ENCODE measurements around the gene NAA16.

Gene NAA16

DNA sequence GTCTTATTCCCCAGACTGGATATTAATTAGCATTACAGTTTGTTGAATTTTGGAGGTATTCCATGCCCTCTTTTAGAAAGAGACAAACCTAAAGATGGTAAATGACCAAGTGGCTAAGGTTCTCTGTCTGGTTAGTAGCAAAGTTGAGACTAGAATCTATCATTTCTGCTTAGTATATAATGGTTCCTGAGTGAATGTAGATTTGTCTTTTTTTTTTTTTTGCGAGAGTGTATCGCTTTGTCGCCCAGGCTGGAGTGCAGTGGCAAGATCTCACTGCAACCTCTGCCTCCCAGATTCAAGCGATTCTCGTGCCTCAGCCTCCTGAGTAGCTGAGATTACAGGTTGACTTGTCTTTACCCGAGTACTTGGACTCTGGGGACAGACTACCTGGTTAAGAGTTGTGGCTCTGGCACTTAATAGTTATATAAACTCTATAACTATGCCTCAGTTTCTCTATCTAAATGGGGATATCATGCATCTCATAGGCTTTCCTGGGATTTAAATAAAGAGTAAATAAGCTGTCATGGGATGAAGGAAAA is 2.7 kb downstream of the NAA16 start:
- peaks cover 15% of the 10 kb centered on the region for H3K36me3 Mint-ChIP-seq (ENCODE audit: low read depth)
- H3K4me1 Mint-ChIP-seq (ENCODE audit: low read depth): peaks cover 22% of the 10 kb centered on the region
- H3K9me3 Mint-ChIP-seq: no peaks in the 10 kb centered on the region
- H3K27ac Mint-ChIP-seq: no peak overlapping the region
- no peak overlapping the region for H3K4me3 Mint-ChIP-seq
- H3K27me3 Mint-ChIP-seq: no peaks in the 10 kb centered on the region
- intact Hi-C loops (cut with micrococcal nuclease): no loop called here

- H3K4me1 Mint-ChIP-seq (ENCODE audit: low read depth): peaks cover 27% of the 10 kb centered on the region
- H3K4me3 Mint-ChIP-seq: no peak overlapping the region
- no peaks in the 10 kb centered on the region for H3K9me3 Mint-ChIP-seq
- intact Hi-C loops (cut with micrococcal nuclease): no loop called here
- H3K27me3 Mint-ChIP-seq: no peaks in the 10 kb centered on the region
- peaks cover 23% of the 10 kb centered on the region for H3K36me3 Mint-ChIP-seq (ENCODE audit: low read depth)
- H3K27ac Mint-ChIP-seq: no peak overlapping the region
Measured at GRCh38 chr13:41315443-41316047, 4.5 kb downstream of the NAA16 start.

DNA sequence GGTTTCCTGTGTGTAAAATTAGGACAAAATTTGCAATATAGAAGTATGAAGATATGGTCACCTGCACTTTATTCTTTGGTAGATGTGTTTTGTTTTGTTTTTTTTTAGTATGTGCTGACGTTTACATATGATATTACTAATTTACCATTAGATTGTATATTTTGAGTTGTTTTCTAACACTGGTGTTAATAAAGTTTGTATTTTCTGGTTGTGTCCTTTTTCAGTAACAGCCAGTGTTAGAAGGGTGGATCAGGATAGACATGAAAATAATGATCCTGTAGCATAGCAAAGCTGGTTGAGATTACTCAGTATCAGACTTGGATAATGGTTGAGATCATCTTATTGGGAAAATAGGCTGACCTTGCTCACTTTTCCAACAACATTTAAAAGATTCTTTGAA is 6.2 kb downstream of the NAA16 start:
- intact Hi-C loops (cut with micrococcal nuclease): no loop called here
- Mint-ChIP-seq H3K27me3 (no peaks in the 10 kb centered on the region), H3K27ac (no peak overlapping the region), H3K4me3 (no peak overlapping the region), H3K9me3 (no peaks in the 10 kb centered on the region), H3K36me3 (ENCODE audit: low read depth) (peaks cover 19% of the 10 kb centered on the region), H3K4me1 (ENCODE audit: low read depth) (peaks cover 32% of the 10 kb centered on the region)

DNA sequence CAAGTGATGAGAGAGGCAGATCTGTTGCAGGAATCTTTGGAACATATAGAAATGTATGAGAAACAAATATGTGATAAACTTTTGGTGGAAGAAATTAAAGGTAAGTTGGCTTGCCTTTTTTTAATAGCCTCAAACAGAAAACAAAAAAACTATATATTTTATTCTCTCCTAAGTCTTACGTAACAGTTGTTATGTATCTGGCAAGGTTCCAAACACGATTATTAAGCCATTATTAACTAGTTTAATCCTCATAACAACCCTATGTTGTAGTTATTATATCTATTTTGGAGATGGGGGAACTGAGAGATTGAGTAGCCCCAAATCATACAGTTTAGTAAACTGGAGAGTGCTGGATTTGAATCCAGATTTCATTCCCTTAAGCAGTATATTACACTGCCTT is 14.7 kb downstream of the NAA16 start:
- Mint-ChIP-seq H3K4me1 (ENCODE audit: low read depth) (peaks cover 21% of the 10 kb centered on the region), H3K36me3 (ENCODE audit: low read depth) (peaks cover 38% of the 10 kb centered on the region)

GRCh38 chr13:41326661-41327060 is 15.6 kb downstream of the NAA16 start:
- Mint-ChIP-seq H3K27ac (no peak overlapping the region), H3K4me3 (no peak overlapping the region), H3K4me1 (ENCODE audit: low read depth) (peaks cover 21% of the 10 kb centered on the region), H3K36me3 (ENCODE audit: low read depth) (peaks cover 41% of the 10 kb centered on the region), H3K27me3 (no peaks in the 10 kb centered on the region), H3K9me3 (no peaks in the 10 kb centered on the region)
- intact Hi-C loops (cut with micrococcal nuclease): loop anchor here (5.0 to 10.0 kb wide), 2 partner anchors 64 to 252 kb away; partner anchors contain the start of gene MTRF1

More for the DNA sequence above, 14.7 kb downstream of the NAA16 start:
- intact Hi-C loops (cut with micrococcal nuclease): loop anchor here (5.0 to 10.0 kb wide), 2 partner anchors 63 to 251 kb away; partner anchors contain the start of gene MTRF1
- Mint-ChIP-seq H3K27ac (no peak overlapping the region), H3K9me3 (no peaks in the 10 kb centered on the region), H3K27me3 (no peaks in the 10 kb centered on the region), H3K4me3 (no peak overlapping the region)

DNA sequence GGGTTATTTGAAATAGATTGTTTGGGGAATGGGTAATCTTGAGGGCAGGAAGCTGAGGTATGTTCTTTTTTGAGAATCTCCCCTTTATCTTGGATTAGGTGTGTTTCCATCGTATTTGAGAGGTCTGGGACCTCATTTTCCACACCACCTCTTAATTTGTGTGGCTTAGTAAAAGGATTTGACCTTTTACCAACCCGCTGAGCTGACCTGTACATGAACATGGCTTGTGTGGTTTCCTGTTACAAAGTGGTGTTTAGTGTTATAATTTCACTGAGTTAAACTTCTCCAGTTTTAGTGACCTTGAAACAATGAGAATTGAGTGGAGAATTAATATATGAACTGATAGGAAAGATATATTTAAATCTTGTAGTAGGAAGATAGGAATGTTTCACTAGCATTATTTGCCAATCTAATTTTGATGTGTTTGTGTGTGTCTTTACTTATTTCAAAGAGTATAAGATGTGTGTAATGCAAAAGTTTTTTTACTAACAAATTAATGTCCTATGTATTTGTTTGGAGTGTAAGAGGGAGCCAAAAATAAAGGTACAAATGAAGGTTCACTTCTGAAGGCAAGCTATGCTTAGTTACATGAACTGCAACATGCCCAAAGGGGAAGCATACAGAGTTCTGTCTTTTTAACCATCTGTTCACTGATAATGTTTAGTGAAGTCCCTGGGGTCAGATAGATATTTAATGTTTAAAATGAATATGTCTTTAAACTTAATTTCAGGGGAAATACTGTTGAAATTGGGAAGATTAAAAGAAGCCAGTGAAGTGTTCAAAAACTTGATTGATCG is 17.1 kb downstream of the NAA16 start:
- intact Hi-C loops (cut with micrococcal nuclease): loop anchor here (5.0 to 10.0 kb wide), 2 partner anchors 66 to 253 kb away; partner anchors contain the start of gene MTRF1
- Mint-ChIP-seq H3K27me3 (no peaks in the 10 kb centered on the region), H3K9me3 (no peaks in the 10 kb centered on the region), H3K4me3 (no peak overlapping the region), H3K4me1 (ENCODE audit: low read depth) (peaks cover 16% of the 10 kb centered on the region), H3K36me3 (ENCODE audit: low read depth) (peaks cover 44% of the 10 kb centered on the region), H3K27ac (no peak overlapping the region)

- intact Hi-C loops (cut with micrococcal nuclease): no loop called here
- H3K27me3 Mint-ChIP-seq: no peaks in the 10 kb centered on the region
- no peaks in the 10 kb centered on the region for H3K9me3 Mint-ChIP-seq
- peaks cover 47% of the 10 kb centered on the region for H3K36me3 Mint-ChIP-seq (ENCODE audit: low read depth)
- peaks cover 7% of the 10 kb centered on the region for H3K4me1 Mint-ChIP-seq (ENCODE audit: low read depth)
- no peak overlapping the region for H3K27ac Mint-ChIP-seq
- H3K4me3 Mint-ChIP-seq: no peak overlapping the region
Measured at GRCh38 chr13:41332829-41333228, 21.8 kb downstream of the NAA16 start.

- H3K36me3 Mint-ChIP-seq (ENCODE audit: low read depth): peaks cover 55% of the 10 kb centered on the region
- no peaks in the 10 kb centered on the region for H3K27me3 Mint-ChIP-seq
- no peaks in the 10 kb centered on the region for H3K9me3 Mint-ChIP-seq
- H3K4me1 Mint-ChIP-seq (ENCODE audit: low read depth): no peaks in the 10 kb centered on the region
- intact Hi-C loops (cut with micrococcal nuclease): no loop called here
- H3K4me3 Mint-ChIP-seq: no peak overlapping the region
- H3K27ac Mint-ChIP-seq: no peak overlapping the region
Measured at GRCh38 chr13:41334810-41335209, 23.7 kb downstream of the NAA16 start.

GRCh38 chr13:41344358-41344757 is 33.3 kb downstream of the NAA16 start:
- H3K36me3 Mint-ChIP-seq (ENCODE audit: low read depth): peaks cover 68% of the 10 kb centered on the region
- no peaks in the 10 kb centered on the region for H3K9me3 Mint-ChIP-seq
- intact Hi-C loops (cut with micrococcal nuclease): no loop called here
- no peak overlapping the region for H3K27ac Mint-ChIP-seq
- H3K4me3 Mint-ChIP-seq: no peak overlapping the region
- H3K4me1 Mint-ChIP-seq (ENCODE audit: low read depth): peaks cover 18% of the 10 kb centered on the region
- no peaks in the 10 kb centered on the region for H3K27me3 Mint-ChIP-seq

GRCh38 chr13:41345165-41345913 is 34.3 kb downstream of the NAA16 start:
- H3K9me3 Mint-ChIP-seq: no peaks in the 10 kb centered on the region
- peaks cover 68% of the 10 kb centered on the region for H3K36me3 Mint-ChIP-seq (ENCODE audit: low read depth)
- intact Hi-C loops (cut with micrococcal nuclease): no loop called here
- H3K27ac Mint-ChIP-seq: no peak overlapping the region
- no peak overlapping the region for H3K4me3 Mint-ChIP-seq
- peaks cover 18% of the 10 kb centered on the region for H3K4me1 Mint-ChIP-seq (ENCODE audit: low read depth)
- no peaks in the 10 kb centered on the region for H3K27me3 Mint-ChIP-seq

GRCh38 chr13:41345914-41346589 is 35.0 kb downstream of the NAA16 start:
- no peak overlapping the region for H3K4me3 Mint-ChIP-seq
- peaks cover 18% of the 10 kb centered on the region for H3K4me1 Mint-ChIP-seq (ENCODE audit: low read depth)
- H3K36me3 Mint-ChIP-seq (ENCODE audit: low read depth): peaks cover 68% of the 10 kb centered on the region
- no peaks in the 10 kb centered on the region for H3K27me3 Mint-ChIP-seq
- H3K27ac Mint-ChIP-seq: no peak overlapping the region
- no peaks in the 10 kb centered on the region for H3K9me3 Mint-ChIP-seq
- intact Hi-C loops (cut with micrococcal nuclease): no loop called here

- Mint-ChIP-seq H3K4me3 (no peak overlapping the region), H3K27ac (no peak overlapping the region), H3K36me3 (ENCODE audit: low read depth) (peaks cover 53% of the 10 kb centered on the region), H3K9me3 (no peaks in the 10 kb centered on the region), H3K4me1 (ENCODE audit: low read depth) (peaks cover 19% of the 10 kb centered on the region), H3K27me3 (no peaks in the 10 kb centered on the region)
- intact Hi-C loops (cut with micrococcal nuclease): loop anchor here (10.0 kb wide), 1 partner anchor 762 kb away; no protein-coding TSS in a partner anchor
Measured at GRCh38 chr13:41352935-41353840, 42.1 kb downstream of the NAA16 start.

Measured in dendritic cell treated with granulocyte-macrophage colony-stimulating factor and Interleukin-4, amounts not matched to agents 40 ng/mL and 50 ng/mL, for 4 days (primary cell).